Amygdala (tissue), 56 donors: ENCODE data around the gene UQCRC1.

ENCODE experiments used
- DNase-seq, 56 donors: peaks; one replicate each; lab custom pipeline; 2025; lab: John Stamatoyannopoulos, UW

The UQCRC1 gene

DNA sequence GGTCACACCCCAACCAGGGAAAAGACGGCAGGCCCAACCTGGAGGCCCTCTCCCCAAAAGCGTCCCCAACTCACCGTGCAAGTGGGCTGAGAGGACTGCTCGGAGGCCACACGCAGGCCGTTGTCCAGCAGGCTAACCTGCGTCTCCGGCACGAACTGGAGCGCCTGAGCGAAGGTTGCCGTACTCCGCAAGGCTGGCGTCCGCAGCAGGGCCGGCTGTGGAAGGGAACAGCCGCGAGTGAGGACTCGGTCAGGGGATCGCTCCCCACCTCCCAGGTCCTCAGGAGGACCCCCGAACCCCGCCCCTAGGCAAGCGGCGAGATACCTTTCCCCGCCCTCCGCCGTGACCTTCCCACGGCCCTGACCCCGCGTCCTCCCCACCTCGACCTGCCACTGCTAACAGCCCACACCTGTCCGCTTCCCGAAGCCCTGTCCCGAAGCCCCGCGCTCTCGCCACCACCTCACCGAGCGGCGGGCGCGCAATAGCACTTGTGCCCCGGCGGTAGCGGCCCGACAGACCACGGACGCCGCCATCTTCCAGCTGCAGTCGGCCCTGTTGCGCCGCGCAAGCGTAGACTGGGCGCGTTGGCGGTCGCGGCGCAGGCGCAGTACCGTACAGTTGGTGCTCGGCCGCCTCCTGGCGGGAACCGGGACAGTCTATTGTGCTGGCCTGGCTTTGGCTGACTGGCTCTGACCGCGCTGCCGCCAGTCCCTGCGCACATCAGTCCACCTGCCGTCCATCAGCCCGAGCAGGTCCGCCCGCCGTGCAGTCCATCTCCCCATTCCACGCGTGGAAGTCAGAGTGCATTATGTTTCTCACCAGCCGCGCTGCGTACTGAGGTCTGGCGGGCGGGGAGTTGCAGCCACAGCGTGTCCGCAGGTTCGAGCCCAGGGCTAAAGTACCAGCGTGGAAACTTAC, at the start of gene UQCRC1:
UQCRC1 (minus strand) TSS at position 559 of the 918 bp plus-strand sequence; CDS start at position 533, 26 bp downstream.
- DNase-seq, result peak; percentile 35 to 93 (median 81)

DNA sequence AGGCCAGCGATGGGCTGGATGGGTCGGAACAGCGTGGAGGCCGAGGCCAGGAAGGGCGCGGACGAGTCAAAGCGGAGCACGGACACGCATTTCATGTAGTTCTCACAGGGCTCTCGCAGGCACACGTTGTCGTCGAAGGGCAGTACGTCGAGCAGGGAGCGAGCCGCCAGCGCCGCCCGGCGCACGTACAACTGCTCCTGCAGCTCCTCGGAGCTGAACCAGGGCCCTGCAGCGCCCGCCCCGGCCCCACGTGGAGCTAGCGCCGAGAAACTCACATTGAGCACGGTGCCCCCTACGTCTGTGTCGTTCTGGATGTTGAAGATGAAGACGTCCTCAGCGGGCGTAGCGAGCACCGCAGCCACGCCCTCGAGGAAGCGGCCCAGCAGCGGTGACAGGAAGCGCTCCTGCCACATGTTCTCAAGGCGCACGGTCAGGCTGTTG, 47.4 kb upstream of the UQCRC1 start:
- DNase-seq, result no peak

DNA sequence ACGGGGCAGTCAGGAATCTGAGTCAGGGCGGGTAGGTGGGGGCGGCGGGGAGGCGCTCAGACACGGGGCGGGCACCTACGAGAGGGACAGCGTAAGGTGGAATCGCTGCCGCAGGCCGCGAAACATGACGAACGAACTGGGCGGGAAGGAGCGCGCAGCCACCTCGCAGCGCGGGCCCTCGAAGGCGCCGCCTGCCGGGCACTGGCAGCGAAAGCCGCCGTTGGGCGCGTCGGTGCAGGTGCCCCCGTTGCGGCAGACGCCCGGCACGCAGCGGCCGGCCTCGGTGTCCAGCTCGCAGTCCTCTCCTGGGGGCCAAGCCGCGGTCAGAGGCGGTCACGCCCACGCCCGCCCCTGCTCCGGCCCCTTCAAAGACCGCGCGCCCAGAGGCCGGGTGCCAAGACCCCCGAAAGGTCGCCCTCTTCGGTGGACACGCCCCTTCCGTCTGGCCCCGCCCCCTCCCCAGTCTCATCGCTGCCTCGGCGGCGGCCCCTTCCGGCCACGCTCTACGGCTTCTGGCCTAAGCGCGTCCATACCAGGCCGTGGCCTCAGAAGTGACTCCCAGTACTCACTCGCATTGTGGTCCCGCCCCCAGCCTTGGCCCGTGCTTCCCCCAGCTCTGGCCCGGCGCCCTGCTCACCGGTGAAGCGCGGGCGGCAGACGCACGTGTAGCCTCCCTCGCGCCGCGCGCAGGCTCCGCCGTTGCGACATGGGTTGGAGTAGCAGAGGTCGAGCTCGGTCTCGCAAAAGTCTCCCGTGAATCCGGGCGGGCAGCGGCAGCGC, 46.8 kb upstream of the UQCRC1 start:
- DNase-seq, result peak in 29 of 56 donors; percentile 9 to 69 (median 32)

DNA sequence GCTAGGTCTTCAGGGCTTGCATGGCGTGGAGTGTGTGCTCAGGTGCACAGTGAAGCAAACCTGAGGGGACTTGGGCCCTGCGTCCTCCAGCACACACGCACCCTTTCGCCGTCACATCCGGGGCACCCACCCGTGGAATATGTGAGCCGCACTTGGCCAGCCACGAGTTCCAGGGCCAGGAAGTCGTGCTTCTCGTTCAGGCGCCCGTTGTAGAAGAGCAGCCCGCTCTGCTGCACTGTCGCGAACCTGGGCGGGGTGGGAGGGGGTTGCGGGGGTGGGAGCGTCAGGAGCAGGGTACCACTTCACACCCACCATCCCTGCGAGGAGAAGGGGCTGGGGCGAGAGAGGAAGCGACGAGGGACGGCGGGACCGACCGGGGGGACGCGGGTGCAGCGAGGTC, 46.2 kb upstream of the UQCRC1 start:
- DNase-seq, result no peak

DNA sequence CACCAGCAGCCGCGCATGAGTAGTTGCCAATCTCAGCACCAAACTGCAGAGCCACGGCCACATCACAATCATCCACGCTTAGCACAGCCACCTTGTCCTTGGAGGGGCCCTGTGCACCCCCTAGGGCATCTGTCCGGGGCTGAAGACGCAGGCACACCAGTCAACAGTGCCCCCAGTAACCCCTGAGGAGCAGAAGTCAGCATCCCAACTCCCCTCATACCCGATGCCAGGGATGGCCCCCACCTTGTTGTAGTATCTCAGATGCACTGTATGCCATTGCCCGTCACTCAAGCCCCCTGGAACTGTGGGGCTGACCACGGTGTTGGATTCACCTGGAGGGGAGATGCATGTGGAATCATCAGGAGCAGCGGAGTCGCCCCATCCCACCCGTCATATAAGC, 45.6 kb upstream of the UQCRC1 start:
- no peak for DNase-seq

DNA sequence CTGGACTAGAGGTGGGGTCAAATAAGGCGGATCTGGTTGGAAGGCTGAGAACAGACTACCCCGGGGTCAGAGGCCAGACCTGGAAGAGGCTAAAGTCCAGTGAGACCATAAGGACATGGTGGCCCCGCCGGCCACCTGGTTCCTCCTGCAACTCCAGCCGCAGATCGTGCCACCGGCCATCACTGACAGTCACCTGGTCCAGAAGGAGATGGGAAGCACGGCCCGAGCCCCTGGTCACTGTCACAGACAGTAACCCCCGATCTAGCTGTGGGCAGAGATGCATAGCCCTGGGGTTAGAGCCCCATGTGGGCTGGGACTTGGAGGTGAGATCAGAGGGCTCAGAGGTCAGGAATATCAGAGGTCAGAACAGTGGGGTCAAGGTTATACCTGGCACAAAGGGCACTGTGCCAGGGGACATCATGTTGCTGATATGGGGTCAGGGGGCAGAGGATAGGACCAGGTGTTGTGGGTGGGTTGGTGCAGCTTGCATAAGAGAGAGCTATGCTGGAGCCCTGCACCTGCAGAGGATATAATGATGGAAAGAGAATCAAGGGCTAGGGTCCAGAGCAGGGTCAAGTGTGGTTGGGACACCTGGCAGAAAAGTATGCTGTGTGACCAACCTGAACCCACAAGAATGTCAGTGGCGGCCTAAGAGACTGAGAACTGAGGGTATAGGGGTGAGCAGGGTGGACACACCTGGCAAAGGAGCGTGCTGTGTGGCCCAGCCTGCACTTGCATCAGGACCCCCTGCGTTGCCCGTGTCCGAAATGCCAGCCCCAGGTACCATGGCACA, 43.7 kb upstream of the UQCRC1 start:
- DNase-seq, result no peak

DNA sequence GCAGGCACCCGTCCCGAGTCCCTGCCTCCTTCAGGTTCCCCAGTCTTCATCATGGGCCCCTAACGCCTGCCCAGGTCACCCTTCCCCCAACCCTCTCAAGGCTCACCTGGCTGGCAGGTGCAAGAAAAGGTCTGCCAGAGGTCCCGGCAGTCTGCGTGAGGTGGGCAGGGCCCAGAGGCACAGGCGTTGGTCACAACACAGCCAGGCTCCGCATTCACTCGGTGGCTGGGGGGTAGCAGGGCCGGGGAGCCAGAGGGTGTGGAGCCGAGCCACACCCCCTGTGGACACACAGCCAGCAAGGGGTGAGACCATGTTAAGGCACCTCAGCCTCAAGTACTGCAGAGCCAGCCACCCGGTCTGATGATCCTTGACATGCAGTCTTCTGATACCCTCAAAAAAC, 42.3 kb upstream of the UQCRC1 start:
- no peak for DNase-seq

DNA sequence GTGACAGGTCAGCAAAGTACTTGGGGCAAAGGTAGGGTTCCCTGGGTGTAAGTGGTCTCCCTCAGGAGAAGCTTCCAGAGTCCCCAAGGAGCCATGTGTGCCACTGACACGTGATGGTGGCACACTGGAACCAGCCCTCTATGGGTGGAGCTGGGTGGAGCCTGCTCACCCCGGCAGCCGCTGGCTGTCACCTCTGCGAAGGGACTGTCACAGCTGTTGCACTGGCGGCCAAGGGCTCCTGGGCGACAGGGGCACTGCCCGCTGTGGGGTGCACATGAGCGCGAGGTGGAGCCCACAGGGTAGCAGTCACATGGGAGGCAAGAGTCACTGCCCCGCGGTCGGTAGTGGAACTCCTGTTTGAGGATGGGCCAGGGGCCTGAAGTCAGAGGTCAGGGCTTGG, 41.3 kb upstream of the UQCRC1 start:
- DNase-seq, result no peak

DNA sequence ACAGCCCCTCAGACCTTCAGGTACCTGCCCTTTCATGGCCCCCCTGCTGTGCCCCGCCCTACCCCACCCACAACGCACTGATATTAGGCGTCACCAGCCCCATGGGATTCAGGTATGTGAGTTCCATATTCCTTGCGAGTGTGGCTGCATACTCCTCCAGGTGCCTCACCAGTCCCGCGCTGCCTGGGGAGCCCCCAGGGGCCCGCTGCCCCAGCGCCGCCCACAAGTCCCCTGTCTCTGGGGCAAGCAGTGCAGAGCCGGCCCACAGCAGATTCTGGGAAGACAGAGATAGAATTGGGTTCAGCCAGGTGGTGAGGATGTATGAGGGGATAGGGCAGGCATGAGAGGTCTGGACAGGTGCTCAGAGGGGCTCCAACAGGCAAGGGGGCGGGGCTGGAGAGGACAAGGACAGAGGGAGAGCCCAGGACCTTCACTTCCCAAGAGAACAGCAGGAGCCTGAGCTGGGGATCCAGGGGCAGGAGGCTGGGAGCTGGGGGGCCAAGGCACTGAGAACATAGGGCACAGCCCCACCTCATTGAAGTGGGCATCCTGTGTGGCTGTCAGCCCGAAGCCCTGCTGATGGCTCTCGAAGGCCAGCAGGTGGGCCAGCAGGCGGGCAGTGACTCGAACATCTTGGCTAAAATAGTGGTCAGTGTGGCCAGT, 38.9 kb upstream of the UQCRC1 start:
- DNase-seq, result no peak

DNA sequence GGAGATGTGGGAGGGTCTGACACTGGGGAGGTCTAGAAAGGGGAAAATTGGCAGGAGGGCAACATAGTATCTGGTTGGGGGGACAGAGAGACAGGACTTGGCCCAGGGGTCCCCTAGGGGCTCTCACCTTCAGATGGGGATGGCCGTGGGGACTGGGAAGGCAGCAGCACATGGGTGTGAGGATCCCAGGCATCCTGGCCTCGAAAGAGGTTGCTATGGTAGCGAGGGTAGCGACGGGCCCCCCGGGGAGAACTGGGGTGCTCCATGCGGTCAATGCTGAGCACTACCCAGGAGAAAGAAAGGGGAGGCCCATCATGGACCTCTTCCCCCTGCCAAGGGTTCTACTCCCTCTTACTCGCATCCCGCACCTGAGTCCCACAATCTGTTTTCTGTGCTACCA, 38.3 kb upstream of the UQCRC1 start:
- no peak for DNase-seq

DNA sequence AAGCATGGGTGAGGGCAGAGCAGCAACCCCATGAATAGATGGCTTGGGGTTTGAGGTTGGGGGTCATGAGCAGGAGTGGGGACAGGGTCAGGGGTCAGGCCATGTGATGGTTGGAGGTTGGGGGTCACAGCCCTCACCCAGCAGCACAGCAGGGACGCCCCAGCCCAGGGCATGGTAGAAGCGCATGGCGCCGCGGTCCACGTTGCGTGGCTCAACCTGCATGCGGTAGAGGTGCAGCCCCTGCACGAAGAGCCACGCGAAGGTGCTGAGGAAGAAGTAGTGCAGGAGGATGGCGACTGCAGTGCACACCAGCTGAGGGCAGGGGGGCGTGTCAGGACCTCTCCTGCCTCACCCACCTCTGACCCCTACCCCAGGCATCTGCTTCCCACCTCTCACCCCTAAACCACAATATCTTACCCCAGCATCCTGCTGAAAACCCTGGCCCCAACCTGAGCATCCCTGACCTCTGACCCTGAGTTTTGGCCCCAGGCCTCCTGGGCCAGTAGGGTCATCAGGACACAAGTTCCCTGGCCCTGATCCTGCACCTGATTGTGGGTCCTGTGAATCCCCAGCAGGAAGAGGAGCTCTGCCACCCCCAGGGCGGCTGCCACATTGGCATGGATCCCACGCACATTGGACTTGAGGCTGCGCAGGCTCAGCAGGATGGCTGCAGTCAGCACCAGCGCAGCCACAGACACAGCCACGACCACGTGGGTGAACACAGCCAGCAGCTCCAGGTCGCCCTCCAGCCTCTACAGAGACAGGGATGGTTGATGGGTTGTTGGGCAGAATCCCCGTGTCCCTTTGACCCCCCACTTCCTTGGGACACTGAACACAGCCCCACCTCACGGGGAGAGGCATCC, 35.7 kb upstream of the UQCRC1 start:
- DNase-seq, result peak in 2 of 56 donors; percentile 6 to 7

DNA sequence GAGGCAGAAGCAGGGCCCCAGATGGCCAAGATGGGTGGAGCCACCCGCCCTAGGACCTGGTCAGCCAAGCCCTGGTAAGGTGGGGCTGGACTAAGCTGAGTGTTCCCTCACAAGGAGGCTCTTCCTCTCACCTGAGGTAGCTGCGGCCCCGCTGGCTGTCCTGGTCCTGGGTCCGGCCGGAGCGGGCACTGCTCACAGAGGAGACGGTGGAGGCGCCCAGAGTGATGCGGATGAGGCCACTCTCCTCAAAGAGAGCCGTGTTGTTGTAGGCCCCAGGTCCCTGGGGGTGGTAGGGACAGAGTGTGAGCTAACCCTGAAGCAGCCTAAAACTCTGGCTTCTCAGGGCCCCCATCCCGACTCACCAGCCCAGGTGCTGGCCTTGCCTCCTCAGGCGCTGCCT, 33.2 kb upstream of the UQCRC1 start:
- DNase-seq, result no peak

DNA sequence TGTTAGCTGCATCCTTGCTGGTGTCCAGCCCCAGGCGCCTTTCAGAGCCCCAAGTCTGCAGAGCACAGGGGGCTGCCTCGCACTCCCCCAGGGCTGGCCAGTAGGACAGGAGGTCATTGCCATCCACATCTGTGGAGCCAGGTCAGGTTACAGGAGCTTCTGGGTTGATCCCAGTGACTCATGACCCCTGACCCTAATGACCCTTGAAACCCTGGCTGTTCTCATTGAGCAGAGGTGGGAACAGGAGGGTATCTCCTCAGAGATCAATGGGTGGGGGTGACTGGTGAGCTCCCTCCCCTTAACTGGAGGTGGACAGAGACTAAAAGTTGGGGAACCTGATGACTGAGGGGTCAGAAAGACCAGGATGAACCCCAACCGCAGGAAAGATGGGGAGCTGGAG, 31.9 kb upstream of the UQCRC1 start:
- no peak for DNase-seq

DNA sequence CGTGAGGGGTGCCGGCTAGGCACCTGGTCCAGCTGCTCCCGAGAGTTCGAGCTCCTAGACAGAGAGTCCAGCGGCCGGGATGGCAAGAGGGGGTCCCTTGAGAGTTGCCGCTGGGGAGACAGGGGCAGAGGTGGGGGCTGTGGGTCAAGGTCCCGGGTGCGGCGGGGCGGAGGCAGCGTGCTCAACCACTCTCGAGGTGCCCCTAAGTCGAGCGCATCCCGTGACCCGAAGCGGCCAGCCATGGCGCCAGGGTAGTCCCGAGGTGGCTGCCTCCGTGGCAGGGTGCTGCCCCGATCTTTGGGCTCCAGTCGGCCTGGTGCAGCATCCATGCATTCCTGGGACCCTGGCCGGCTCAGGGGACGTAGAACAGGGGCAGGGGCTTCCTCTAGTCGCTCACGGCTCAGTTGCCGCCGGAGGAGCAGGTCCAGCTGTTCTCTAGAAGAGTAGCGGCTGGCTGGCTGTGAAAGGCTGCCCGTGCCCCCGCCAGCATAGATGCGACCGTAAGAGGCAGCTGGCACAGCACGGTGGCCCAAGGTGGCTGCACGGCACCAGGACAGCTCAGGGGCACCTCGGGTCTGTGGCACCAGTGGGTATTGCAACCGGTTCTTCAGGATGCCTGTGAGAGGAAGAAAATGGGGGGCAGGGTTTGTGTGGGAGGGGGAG, 30.6 kb upstream of the UQCRC1 start:
- no peak for DNase-seq

DNA sequence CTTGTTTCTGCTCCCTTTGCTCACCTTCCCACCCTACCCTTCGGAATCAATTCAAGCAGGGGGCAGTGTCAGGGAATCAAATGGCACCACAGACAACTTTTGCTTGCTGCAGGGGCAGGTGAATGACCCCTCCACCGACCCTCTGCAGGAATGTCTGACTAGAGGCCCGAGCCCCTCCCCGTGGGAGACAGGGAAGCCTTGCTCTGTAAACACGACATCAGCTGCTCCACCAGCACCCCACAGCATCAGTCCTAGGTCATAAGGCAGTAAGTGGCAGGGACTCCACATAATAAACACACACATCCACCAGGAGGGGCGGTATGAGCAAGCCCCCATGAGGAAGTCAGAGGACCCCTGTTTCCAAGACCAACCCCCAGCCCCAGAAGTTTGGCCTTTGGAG, 27.9 kb upstream of the UQCRC1 start:
- no peak for DNase-seq

DNA sequence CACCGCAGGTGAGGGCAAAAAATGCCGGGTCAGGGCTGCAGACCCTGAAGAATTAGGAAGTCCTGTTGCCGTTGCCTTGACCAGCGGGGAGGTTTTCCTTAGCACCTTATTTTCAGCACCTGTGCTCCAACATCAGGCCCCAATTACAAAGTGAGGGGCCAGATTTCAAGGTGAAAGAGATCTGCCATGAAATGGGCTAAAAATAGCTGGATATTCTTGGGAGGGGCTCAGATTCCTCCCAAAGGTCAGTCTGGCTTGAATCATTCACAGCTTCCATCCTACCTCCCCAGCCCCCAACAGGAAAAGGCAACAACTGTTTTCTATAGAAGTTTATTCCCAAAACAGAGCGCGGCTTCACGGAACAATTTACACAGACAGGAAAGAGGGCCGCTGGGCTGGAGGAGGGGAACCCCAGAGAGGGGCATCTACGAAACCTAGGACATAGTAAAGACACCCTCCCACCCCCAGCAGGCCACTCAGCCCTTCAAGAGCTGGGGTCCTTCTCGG, 26.8 kb upstream of the UQCRC1 start:
- DNase-seq, result no peak

DNA sequence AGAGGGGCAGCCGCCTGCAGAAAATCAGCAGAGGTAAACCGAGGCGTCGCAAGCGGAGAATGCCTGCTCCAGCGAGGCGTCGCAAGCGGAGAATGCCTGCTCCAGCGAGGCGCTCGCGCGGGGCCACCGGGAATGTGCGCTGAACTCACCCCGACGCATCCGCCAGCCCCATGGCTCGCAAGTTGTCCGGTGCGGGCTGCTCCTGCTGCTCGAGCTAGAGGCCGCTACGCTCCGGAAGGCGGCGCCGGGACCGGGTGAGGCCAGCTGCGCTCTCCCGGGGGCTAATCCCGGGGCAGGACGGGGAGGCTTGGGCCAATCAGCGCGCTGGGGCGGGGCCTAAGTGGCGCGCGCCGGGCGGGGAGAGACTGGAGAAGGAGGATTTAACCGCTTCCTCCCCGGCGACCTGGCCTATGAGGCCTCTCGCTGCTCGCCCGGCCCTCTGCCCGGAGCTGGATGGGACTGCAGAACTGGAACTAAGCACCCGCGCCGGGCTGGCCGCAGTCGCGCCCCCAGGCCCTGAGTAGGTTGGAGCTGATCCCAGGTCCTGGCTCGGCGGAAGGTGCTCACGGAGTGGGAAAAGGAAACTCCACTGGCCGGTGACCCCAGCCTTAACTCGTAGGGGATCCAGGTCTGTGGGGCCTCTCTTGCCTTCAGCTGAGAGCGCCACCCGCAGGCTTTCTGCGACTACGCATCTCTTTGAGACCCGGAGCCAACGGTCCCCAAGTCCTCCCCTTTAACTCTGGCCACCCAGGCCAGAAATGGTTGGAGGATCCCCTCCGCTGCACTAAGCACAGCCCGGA, 26.0 kb upstream of the UQCRC1 start, which contains the start of gene SLC26A6:
SLC26A6 (minus strand) TSS at position 240 of the 800 bp plus-strand sequence; CDS start at position 172, 68 bp downstream.
- peak; percentile 35 to 99 (median 93) for DNase-seq
